GM19452 (cell line): Measurements from ENCODE around the gene HIC1.

Source experiments
- ATAC-seq: cut with Tn5 transposase; IDR thresholded peaks from one replicate; pipeline ENCODE4 v1.9.1; 2021; ENCODE audit not compliant: unreplicated experiment

HIC1 gene

DNA sequence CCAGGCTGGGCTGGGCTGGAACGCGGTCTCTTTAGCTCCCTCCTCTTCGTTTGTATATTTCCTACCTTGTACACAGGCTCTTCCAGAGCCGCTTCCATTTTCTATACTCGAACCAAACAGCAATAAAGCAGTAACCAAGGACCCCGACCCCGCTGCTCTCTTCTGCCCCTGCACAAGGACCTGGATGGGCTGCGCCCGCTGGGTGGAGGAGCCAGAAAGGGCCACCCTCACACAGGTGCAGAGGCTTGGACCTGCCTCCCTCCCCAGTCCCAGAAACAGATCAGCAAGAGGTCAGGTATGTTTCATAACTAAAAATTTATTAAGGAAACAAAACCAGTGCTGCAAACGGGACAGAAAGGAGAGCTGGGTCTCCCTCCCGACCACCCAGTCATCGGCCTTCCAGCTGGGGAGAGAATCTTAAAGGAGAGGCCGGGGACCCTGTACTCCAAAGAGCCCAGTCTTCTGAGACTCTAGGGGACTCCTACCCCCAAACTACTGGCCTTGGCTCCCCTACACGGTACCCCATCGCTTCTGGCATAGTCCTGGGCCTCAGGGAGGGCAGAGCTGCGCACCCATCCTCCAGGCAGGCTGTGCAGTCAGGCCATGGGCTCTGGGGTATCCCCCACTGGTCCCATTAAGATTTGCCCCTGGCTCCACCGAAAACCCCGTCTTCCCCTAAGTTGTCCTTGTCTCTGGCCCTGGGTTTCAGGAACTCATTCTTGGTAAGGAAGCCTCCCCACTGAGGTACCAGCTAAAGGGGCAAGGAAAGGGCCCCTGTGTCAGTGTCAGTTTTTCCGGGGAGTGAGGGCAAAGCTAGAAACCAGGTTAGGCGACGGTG is 4.9 kb downstream of the HIC1 start:
- ATAC-seq, result no peak

GRCh38 chr17:2060385-2060658 is 5.4 kb downstream of the HIC1 start:
- no peak for ATAC-seq

GRCh38 chr17:2060681-2061440 is 6.0 kb downstream of the HIC1 start:
- ATAC-seq, result no peak

DNA sequence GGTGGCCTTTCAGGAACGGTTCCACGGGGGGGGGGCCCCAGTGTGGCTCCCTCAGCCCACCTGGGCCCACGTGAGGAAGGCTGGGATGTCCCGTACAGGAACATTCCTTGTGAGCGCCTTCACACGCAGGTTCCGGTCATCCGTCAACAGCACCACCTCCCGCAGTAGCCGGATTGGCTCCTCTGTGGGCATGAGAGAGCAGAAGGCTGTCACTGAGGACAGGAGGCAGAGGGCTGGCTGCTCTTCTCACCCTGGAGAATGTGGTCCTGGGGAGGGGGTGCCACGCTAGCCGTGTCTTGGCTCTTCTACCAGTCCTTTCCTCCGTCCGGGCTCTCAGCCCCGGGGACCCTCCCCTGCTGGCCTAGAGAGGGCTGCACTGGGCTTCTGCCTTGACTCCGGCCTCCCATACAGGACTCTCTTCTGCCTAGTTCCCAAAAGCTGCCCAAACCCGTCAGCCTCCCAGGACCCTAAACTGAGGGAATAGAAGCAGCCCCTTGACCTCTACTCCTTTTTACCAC is 6.6 kb downstream of the HIC1 start:
- no peak for ATAC-seq

- no peak for ATAC-seq
Measured at GRCh38 chr17:2062571-2063183, 7.8 kb downstream of the HIC1 start.

GRCh38 chr17:2063261-2064146 is 8.6 kb downstream of the HIC1 start:
- ATAC-seq, result no peak

DNA sequence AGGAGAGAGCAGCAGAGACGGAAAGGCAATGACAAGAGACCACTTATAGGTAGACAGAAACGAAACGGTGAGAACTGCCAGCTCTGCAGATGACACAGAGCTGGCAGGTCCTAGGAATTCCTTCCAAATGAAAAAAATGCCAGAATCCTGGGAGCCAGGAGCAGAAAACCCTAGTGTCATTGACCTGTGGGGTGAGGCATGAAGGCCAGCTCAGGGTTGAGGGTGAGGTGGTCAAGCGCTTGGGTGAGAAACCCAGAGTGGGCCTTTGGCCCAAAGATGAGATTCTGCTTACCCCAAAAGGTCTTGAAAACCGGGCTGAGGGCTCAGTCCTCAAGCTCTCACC is 9.2 kb downstream of the HIC1 start:
- ATAC-seq, result no peak

DNA sequence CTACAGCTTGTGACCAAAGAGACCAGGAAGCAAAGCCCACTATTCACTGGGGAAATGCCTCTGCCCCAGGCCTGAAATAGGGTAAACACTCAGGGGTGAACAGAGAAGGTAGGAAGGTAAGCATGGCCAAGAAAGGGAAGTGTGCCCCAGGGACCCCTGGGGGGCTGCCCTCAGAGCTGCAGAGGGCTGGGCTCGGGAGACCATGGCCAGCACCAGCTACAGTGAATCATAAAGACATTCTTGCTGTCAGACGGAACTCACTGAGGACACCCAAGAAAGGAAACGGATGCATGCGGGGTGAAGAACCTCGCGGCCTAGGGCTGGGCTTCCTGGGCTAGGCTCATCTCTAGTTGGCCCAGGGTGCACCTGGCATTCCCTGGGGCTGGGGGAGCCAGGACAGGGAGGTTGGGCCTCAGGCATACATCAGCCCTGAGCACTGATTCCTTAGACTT is 9.6 kb downstream of the HIC1 start:
- ATAC-seq, result no peak

DNA sequence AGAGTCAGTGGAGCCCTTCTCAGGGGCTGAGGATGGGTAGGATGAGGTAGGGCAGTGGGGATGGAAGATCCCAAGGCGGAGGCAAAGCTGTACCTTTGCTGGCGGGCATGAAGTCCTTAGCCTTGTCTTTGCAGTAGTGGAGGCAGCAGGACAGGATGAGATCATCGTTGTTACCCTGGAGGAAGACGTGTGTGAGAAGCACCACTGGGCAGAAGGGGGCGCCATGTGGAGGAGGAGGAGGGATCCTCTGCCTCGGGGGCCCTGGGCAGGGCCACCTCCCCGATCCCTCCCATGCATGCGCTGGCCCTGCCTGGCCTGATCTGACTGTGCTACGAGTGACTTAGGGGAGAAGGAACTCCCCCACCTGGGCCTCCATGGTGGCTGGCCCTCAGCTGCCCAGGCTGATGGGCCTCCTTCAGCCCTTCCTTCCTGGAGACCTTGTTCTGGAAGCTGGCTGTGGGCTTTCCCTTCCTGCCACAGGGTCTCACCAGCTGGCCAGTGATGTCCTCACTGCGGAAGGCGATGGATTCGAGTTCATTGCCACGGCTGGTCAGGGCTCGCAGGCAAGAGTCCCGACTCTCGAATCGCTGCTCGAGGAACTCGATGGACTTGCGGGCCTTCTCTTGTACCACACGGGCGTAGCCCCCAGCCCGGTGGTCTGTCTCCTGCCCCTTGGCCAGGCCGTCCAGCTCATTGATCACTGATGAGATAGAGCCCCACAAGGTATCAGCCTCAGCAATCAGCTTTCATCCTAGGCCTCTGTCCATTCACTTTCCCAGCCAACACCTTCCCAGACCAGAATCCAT is 10.3 kb downstream of the HIC1 start:
- no peak for ATAC-seq

GRCh38 chr17:2065949-2066400 is 11.1 kb downstream of the HIC1 start:
- no peak for ATAC-seq

- no peak for ATAC-seq
Measured at GRCh38 chr17:2067048-2067561, 12.2 kb downstream of the HIC1 start.

GRCh38 chr17:2067608-2068024 is 12.7 kb downstream of the HIC1 start:
- ATAC-seq, result no peak

GRCh38 chr17:2068031-2068518 is 13.2 kb downstream of the HIC1 start:
- no peak for ATAC-seq

- no peak for ATAC-seq
Measured at GRCh38 chr17:2068519-2069051, 13.7 kb downstream of the HIC1 start.

GRCh38 chr17:2070241-2071023 is 15.5 kb downstream of the HIC1 start:
- ATAC-seq, result peak; percentile 88

- no peak for ATAC-seq
Measured at GRCh38 chr17:2071024-2071385, 16.1 kb downstream of the HIC1 start.

GRCh38 chr17:2071455-2072281 is 16.8 kb downstream of the HIC1 start:
- ATAC-seq, result no peak

GRCh38 chr17:2074919-2075318 is 20.0 kb downstream of the HIC1 start:
- ATAC-seq, result no peak
